Activated CD8-positive, alpha-beta memory T cell treated with anti-CD3 and anti-CD28 coated beads for 48 hours (primary cell): Measurements from ENCODE around the gene C1QTNF3.
"Not testable (repeated sequence)": the region's sequence is repeated elsewhere in the genome, so short reads cannot be mapped to it uniquely, and the experiment has no call there.

Experiments used
- DNase-seq, 3 experiments: peaks; one replicate each; pipeline ENCODE4 v3.0.0-alpha.2; 2020; ENCODE audit warnings: low read depth in 2 of 3, low spot score in 2 of 3

C1QTNF3 gene, protein sequence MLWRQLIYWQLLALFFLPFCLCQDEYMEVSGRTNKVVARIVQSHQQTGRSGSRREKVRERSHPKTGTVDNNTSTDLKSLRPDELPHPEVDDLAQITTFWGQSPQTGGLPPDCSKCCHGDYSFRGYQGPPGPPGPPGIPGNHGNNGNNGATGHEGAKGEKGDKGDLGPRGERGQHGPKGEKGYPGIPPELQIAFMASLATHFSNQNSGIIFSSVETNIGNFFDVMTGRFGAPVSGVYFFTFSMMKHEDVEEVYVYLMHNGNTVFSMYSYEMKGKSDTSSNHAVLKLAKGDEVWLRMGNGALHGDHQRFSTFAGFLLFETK

DNA sequence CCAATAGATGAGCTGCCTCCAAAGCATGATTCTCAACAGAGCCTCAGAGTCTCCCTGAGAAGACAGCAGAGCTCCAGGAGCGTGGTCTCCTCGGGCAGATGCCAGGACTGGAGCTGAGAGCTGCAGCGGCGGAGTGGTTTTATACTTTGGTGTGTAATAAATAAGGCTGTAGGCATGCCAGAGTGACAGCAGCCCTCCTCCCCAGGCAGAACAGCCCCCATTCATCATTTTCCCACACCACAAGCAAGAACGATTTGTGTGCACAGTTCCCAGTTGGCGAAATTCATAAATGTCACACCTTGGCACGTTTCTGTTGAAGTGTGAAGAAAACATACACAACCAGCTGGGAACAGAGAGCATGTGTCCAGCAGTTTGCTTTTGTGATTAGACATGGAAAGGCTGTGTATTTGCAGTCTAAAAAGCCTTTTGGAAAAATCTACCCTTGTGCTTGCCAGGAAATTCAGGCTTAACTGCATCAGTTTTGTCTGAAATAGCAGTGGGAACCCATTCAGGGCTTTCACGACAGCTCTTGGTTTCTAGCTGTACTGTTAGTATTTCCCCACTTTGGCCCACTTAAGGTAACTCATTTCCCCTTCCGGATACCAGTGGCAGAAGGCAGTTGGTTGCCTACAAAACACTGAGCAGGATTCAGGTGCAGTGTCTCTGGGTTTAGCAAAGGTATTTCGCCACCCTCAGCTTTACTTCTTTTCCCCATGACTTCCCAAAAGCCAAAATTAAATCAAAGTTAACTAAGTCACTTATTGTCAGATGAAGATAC, at the start of gene C1QTNF3:
Gene C1QTNF3, minus strand, starts transcription at position 115 of the 778 bp plus-strand sequence. Its CDS starts 88 bp downstream, at position 27.
- DNase-seq, result no peak

- DNase-seq, result not testable (repeated sequence)
Measured at GRCh38 chr5:34091039-34091438, 48.0 kb upstream of the C1QTNF3 start.

- DNase-seq, result not testable (repeated sequence)
Measured at GRCh38 chr5:34089802-34090201, 46.8 kb upstream of the C1QTNF3 start.

DNA sequence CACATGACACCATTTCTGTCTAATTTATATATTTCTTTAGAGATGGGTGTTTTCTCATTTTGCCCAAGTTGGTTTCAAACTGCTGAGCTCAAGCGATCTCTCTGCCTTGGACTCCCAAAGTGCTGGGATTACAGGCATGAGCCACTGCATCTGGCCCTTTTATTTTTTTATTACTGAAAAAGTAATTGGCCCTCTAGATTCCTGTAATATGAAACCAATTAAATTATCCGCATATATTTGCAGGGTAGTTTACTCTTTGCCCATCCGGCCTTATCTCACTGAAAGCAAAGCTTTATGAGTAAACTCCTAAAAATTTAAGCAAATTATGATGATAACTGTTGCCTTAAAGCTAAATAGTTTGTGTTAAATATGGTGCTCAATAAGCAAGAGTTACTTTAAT, 44.7 kb upstream of the C1QTNF3 start:
- DNase-seq, result not testable (repeated sequence)

DNA sequence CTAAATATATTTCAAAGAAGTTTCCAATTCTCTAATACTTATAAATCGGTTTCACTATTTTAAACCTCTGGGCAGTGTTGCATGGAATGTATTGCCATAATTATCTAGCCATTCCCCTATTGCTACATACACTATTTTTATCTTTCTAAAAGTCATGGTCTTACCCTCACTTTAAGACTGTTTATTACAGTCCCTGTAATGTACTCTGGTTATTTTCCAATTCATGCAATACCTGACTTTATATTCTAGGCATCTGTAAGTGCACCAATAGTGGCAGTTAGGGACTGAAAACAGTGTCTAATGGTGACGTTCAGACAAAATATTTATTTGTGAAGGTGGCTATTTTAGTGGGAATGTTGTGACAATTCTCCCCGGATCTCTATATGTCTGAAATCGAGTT, 40.9 kb upstream of the C1QTNF3 start:
- DNase-seq, result not testable (repeated sequence)

DNA sequence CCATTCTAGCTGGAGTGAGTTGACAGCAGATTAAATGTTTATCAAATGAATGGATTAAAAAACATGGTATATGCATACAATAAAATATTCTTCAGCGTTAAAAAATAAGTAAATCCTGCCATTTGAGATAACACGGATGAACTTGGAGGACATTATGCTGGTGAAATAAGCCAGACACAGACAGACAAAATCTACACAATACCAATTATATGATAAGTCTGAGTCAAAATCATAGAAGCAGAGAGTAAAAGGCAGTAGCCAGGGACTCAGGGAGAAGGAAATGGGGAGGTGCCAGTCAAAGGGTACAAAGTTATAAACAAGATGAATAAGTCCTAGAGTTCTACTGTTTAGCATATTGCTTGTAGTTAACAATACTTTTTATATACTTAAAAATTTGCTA, 36.5 kb upstream of the C1QTNF3 start:
- not testable (repeated sequence) for DNase-seq

GRCh38 chr5:34077636-34078035, 34.6 kb upstream of the C1QTNF3 start:
- not testable (repeated sequence) for DNase-seq

DNA sequence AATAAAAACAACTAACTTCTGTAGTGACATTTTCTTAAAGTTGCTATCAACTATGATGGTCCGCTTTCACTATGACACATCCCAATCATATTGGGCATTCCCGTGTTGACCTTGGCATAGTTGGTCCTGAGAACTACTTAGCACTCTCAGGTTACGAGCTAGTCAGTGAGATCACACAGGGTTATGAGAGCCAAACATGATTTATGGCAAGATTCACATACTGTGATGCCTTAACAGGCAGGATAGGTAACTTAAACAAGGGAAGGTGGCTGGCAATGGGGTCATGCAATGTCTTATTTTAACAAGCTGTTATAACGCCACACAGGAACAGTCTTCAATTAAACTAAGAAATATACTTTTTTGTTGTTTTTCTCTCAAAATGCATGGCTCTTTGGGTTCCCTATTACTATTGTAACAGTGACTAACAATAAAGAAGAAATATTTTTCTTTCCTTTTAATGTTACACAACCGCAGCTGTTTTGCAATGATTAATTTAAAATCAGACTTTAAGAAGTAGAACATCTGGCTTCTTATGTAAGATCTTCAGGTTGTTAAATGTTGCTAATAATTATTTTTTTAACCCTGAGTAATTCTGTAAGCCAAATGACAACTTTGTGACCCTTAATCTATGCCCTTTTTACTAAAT, 33.8 kb upstream of the C1QTNF3 start:
- DNase-seq, result not testable (repeated sequence)

DNA sequence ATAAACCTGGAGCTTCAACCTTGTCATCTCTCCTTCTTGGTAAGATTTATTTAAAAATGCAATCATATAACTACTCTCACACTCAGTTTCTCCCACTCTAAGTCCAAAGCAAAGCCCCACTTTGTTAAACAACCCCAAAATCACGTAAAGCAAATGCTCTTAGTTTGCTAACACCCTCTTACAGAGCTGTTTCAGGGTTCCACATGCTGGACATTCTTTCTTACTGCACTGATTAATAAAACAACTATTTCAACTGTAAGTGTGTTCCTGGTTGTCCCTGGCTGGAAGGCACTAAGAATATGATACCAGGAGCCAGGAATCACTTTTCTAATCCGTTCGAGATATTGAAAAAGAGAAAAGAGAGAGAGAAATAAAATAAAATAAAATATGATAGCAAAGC, 31.5 kb upstream of the C1QTNF3 start:
- DNase-seq, result not testable (repeated sequence)

GRCh38 chr5:34074071-34074470, 31.1 kb upstream of the C1QTNF3 start:
- DNase-seq, result not testable (repeated sequence)

DNA sequence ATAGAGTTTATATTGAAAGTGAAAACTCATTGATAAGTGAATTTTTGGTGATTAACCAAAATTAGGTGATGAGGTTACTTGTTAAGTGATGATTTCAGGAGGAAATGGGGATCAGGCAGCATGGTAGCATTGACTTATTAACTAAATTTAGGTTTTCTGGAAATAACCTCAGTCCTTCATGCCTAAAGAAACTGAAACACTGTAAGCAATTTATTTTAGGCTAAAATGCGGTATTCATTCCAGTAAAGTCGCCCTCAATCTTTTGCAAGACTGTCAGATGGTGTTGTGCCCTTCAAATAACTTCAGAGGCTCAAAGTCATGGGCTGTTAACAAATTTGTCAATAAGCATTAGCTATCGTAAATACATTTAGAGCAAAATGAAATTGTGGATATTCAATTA, 27.6 kb upstream of the C1QTNF3 start:
- DNase-seq, result not testable (repeated sequence)

- DNase-seq, result no peak
Measured at GRCh38 chr5:34064656-34065055, 21.6 kb upstream of the C1QTNF3 start.

DNA sequence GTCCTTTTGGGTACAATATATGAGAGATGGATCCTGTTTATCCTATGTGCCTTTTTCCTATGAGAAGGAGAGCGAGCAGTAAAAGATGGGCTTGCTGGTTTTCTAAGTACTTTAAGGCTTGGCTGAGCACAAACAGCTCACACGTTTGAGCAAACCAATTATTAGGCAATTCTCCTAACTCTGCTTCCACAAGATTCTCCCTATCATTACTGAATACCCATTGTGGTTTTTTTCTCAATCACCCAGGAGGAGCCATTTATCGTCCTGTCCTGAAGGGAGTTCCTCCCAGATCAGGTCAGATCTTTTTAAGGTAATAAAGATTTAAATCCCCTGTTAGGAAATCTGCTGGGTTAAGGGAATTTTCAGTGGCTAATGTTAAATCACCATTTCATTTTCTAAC, 19.4 kb upstream of the C1QTNF3 start:
- DNase-seq, result no peak

GRCh38 chr5:34061993-34062392, 19.0 kb upstream of the C1QTNF3 start:
- DNase-seq, result no peak

DNA sequence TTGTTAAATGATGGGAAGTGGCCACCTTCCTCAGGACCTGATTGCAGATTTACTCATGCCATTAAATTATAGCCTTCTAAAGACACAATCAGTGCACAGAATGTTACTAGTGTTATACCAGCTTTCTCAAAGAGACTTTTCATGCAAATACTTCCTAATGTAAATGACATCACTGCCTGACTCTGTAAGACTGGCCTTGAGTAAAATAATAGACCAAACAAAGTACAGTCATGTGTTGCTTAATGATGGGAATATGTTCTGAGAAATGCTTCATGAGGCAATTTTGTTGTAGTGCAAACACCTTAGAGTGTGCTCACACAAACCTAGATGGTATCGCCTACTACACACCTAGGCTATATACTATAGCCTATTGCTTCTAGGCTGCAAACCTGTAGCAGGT, 17.0 kb upstream of the C1QTNF3 start:
- DNase-seq, result no peak

GRCh38 chr5:34058532-34058931, 15.5 kb upstream of the C1QTNF3 start:
- no peak for DNase-seq

GRCh38 chr5:34057569-34057968, 14.6 kb upstream of the C1QTNF3 start:
- no peak for DNase-seq

GRCh38 chr5:34057118-34057517, 14.1 kb upstream of the C1QTNF3 start:
- DNase-seq, result no peak

DNA sequence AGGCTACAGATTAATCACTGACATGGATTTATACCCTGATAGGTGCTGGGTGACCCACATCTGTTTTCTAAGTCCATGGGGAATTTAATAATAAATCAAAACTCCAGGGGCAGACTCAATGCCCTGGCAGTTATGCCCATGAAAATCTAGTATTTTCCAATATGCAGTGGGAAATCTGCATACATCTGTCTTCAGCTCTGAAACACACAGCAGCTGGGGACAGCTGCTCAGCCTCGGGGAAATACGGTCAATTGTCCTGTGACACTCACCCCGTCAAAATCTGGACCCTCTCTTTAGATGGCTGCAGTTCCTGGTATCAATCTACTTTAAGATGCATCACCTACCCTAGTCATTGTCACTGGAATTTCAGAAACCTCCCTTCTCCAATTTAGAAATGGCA, 12.7 kb upstream of the C1QTNF3 start:
- no peak for DNase-seq

DNA sequence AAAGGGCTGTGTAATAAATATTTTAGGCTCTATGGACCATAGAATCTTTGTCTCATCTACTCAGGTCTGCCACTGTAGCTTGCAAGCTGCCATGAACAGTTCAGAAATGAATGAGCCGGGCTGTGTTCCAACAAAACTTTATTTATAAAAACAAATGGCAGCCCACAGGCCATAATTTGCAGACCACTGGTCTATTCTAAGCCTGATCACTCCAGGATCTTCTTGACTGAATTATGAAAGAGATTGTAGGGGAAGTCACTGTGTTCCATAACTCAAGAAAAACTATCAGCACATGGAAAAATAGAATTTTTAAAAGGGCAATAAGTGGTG, 11.4 kb upstream of the C1QTNF3 start:
- DNase-seq, result no peak

DNA sequence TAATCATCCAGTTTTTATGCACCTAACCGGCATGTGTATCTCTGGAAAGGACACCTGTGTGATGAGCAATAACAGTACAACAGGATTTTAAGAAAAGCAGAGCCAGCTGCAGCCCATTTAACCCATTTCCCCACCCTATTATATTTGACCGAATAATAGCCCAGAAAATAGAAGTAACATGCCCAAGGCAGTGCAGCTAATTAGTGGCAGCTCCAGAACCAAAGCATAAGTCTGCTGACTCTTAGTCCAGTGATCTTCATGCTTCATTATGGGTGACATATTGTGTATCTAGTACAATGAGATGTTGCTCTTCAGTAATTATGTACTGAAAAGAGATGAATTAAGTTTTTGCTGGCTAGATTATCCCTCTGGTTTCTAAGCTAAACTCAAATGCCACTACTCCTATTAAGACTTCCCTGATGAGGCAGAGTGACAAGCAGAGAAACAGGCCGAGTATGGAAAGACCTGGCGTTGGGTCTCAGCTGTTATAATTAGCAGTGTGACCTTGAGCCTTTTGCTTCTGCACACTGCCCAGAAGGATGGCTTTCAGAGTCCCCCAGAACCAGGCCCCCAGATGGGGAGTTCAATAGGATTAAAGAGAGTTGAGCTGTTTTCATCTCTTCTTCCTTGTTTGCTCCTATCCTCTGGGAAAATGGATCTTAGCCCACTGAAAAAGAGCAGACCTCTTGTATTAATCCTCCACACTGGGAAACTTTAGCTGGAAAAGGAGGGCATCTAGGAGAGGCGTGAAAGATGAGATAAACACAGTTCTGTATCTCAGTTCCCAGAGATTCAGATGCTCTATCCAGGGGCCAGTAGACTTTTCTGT, 10.8 kb upstream of the C1QTNF3 start:
- DNase-seq, result no peak
